ACHN (cell line): ENCODE data around the gene KIF6.

Experiments
- DNase-seq: peaks from one replicate; pipeline ENCODE4 v3.0.0-alpha.2; 2015
- in situ Hi-C: cut with HindIII; loops from 2 replicates; pipeline ENCODE4 v1.10.0; 2017; ENCODE audit warnings: low sequenced_read_pairs, low pct_ligation_motif_present, low pct_unique_long_range_greater_than_20kb

Gene KIF6

GRCh38 chr6:39572661-39573340, 152.4 kb downstream of the KIF6 start:
- in situ Hi-C loops: no loop called here
- no peak for DNase-seq

- no peak for DNase-seq
- in situ Hi-C loops: no loop called here
These were observed 156.3 kb downstream of the KIF6 start for GRCh38 chr6:39568896-39569295.

GRCh38 chr6:39567091-39567490, 158.1 kb downstream of the KIF6 start:
- no peak for DNase-seq
- in situ Hi-C loops: no loop called here

GRCh38 chr6:39566456-39566855, 158.8 kb downstream of the KIF6 start:
- in situ Hi-C loops: no loop called here
- no peak for DNase-seq

GRCh38 chr6:39565956-39566355, 159.3 kb downstream of the KIF6 start:
- in situ Hi-C loops: no loop called here
- DNase-seq: no peak

DNA sequence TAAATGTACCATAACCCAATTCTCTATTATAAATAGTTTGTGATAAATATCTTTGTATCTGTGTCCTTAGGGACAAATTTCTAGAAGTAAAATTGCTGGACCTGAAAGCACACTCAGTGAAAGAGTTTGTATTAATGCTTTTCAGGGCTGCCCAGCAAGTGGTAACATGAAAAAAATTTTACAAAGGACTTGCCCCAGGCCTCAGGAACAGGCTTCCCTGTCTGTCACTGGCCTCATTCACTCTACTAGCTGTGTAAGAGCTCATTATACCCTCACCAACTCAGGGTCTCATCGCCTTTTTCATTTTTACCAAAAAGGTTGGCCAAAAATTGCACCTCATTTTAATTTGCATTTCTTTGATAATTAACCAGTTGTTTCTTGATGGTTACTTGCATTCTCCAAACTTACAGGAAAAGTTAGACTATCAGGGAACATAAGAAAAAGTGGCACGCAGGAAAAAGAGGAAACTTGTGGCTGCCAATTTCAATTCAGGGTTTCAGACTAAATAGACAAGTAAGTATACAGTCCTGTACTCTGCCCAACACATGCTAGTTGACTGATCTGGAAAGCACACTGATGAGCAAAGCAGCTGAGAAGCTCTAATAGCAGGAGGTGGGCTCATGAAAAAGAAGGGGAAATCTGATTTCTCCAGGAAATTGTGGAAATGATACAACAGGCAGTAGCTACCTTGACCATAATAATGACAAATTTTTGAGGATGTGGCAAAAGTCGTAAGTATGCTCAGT, 161.5 kb downstream of the KIF6 start:
- in situ Hi-C loops: no loop called here
- DNase-seq: no peak

DNA sequence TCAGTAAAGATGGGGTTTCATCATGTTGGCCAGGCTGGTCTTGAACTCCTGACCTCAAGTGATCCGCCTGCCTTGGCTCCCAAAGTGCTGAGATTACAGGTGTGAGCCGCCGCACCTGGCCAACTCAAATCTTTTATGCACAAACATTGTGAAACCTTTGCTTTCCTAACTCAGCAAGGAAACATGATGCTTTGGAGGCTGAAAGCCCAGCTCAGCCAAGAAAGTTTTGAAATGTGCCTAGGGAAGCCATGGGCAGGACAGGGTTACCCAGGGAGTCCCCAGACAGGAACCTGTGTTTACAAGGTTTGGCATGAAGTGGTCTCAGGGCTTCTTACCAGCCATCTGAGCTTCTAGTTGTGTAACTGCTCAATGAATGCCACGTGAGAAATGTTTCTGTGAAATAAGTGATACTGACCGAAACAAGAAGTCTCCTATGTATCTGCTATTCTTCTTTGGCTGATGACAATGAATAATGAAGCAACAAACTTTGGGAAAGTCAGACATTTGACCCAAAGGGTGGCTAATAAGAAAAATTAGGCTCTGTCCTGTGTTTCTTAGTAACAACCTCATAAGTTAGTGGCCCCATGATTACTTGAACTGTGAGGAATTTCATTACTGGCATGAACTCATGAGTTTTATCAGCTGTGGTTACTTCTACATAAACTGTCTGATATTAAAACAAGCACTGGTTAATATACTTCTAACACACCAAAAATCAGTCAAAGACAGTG, 163.5 kb downstream of the KIF6 start:
- no peak for DNase-seq
- in situ Hi-C loops: no loop called here

- in situ Hi-C loops: no loop called here
- no peak for DNase-seq
These were observed 164.3 kb downstream of the KIF6 start for GRCh38 chr6:39560915-39561314.

GRCh38 chr6:39558591-39559190, 166.5 kb downstream of the KIF6 start:
- in situ Hi-C loops: no loop called here
- no peak for DNase-seq

GRCh38 chr6:39558079-39558478, 167.1 kb downstream of the KIF6 start:
- DNase-seq: no peak
- in situ Hi-C loops: no loop called here

- DNase-seq: no peak
- in situ Hi-C loops: no loop called here
These were observed 170.1 kb downstream of the KIF6 start for GRCh38 chr6:39555136-39555535.

GRCh38 chr6:39553860-39554802, 171.1 kb downstream of the KIF6 start:
- in situ Hi-C loops: no loop called here
- no peak for DNase-seq

DNA sequence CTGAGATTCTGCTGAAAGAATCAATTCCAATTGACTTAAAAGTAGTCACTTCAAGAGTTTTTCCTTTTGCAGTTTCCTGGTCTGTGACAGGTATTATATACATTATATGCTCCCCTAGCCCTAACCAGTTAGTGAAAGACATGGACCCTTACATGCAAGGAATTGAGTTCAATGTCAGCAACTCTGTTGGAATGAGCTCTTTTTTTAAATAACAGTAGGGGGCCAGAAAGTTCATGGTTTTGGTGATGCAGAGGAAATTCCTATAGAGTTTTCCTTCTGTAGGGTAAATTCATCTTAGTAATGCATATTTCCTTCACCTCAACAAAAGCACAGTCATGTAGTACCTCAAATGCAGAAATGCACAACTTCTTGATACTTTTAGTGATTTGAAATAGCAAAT, 172.2 kb downstream of the KIF6 start:
- in situ Hi-C loops: no loop called here

GRCh38 chr6:39550191-39550590, 175.0 kb downstream of the KIF6 start:
- DNase-seq: no peak
- in situ Hi-C loops: no loop called here

More for the DNA sequence above, 172.2 kb downstream of the KIF6 start:
- no peak for DNase-seq

DNA sequence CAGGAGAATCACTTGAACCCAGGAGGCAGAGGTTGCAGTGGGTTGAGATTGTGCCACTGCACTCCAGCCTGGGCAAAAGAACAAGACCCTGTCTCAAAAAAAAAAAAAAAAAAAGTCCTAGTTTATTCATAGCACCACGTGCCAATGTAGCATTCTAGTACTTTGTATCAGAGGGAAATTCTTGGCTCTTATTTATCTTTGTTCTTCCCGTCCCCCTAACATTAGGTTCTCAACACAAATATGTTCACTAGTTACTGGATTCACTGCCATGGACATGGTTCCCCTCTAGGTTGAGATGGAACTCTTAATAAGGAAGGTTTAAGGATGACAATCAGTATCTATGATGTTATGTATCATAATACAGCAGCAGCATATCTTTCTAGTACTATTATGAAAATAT, 178.5 kb downstream of the KIF6 start:
- in situ Hi-C loops: no loop called here
- no peak for DNase-seq

DNA sequence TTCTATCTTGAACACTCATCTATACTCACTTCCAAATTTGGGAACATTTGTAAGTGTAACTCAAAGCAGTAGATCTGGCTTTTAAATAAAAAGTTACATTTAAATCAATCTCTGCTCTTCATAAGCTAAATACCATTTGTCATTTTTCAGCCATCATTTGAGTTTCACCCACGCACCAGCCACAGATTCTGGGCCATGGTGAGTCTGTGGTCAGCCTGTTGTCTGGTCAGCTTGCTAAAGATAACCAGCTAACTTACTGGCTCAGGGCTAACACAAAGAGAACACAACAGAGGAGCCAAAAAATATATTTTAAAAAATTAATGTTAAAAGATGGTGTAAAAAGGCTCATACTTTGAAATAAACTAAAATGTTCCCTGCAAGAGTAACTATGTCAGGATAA, 181.3 kb downstream of the KIF6 start:
- in situ Hi-C loops: no loop called here

DNA sequence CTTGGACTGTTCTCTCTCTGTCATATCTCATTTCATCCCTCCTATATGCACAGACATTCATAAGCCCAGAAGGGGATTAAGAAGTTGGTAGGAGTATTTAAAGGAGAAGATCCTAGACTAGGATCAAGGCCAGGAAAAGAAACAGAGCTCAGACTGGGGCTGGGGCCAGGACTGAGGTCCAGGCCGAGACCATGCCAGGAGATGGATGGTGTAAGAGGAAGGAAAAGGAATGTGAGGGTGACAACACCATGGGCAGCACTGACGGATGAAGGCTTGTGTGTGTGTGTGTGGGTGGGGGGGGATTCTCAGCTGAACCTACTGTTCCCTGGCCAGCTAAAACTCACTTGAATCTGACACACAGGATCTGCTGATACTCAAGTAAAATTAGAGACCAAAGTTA, 182.1 kb downstream of the KIF6 start:
- in situ Hi-C loops: no loop called here

More for the DNA sequence above, 181.3 kb downstream of the KIF6 start:
- no peak for DNase-seq

GRCh38 chr6:39540454-39540853, 184.8 kb downstream of the KIF6 start:
- in situ Hi-C loops: no loop called here
- DNase-seq: no peak

More for the DNA sequence above, 182.1 kb downstream of the KIF6 start:
- no peak for DNase-seq
